Mesenchymal stem cell (in vitro differentiated cells and primary cell): ENCODE data around the gene C1orf174.
A peak's percentile ranks its signal among the peaks of the same experiment; 100 is the strongest.

Experiments
- DNase-seq: peaks from one replicate; pipeline ENCODE4 v3.0.0-alpha.2; 2013
- H2AFZ ChIP-seq: one replicate; pipeline ENCODE4 v1.6.1; 2013; ENCODE audit warnings: low read depth, mild to moderate bottlenecking, control low read depth, inconsistent platforms, low read length, moderate library complexity
- H2AK5ac ChIP-seq: 2 replicates; pipeline ENCODE4 v1.6.1; 2013; ENCODE audit warnings: low read length, moderate library complexity, mild to moderate bottlenecking, inconsistent platforms; ENCODE audit not compliant: severe bottlenecking
- H2BK120ac ChIP-seq: one replicate; pipeline ENCODE4 v1.6.1; 2013; ENCODE audit warnings: low read depth, mild to moderate bottlenecking, inconsistent platforms, low read length, moderate library complexity
- H2BK12ac ChIP-seq, 2 experiments: one replicate each; pipeline ENCODE4 v1.6.1; 2013; ENCODE audit warnings: inconsistent platforms in 2 of 2, low read length in 2 of 2, mild to moderate bottlenecking in 2 of 2, moderate library complexity in 2 of 2, control low read depth in 1 of 2
- H2BK15ac ChIP-seq: one replicate; pipeline ENCODE4 v1.6.1; 2013; ENCODE audit warnings: mild to moderate bottlenecking, low read depth, inconsistent platforms; ENCODE audit not compliant: poor library complexity, severe bottlenecking
- H2BK5ac ChIP-seq: 2 replicates; pipeline ENCODE4 v1.6.1; 2013; ENCODE audit warnings: low read depth, mild to moderate bottlenecking, low read length, control low read depth, inconsistent platforms; ENCODE audit not compliant: poor library complexity, severe bottlenecking
- H3K14ac ChIP-seq, 2 experiments: one replicate each; pipeline ENCODE4 v1.6.1; 2013; ENCODE audit warnings: inconsistent platforms in 2 of 2, low read length in 2 of 2, control low read depth in 1 of 2, mild to moderate bottlenecking in 1 of 2, moderate library complexity in 1 of 2
- H3K18ac ChIP-seq, 2 experiments: one replicate each; pipeline ENCODE4 v1.6.1; 2013; ENCODE audit warnings: inconsistent platforms in 2 of 2, low read length in 2 of 2, control low read depth in 1 of 2, low read depth in 1 of 2, mild to moderate bottlenecking in 1 of 2
- H3K23ac ChIP-seq, 2 experiments: one replicate each; pipeline ENCODE4 v1.6.1; 2013; ENCODE audit warnings: inconsistent platforms in 2 of 2, low read length in 2 of 2, mild to moderate bottlenecking in 2 of 2, moderate library complexity in 2 of 2, control low read depth in 1 of 2
- H3K27ac ChIP-seq: 2 replicates; pipeline ENCODE4 v1.5.1; 2013; ENCODE audit warnings: mild to moderate bottlenecking, moderate library complexity, low read length, control low read depth, inconsistent platforms; ENCODE audit not compliant: poor library complexity, severe bottlenecking
- H3K27me3 ChIP-seq, 2 experiments: 2 replicates each; pipeline versions ENCODE4 v1.6.1 to v1.7.0; 2013; ENCODE audit warnings: low read length in 2 of 2, mild to moderate bottlenecking in 2 of 2, moderate library complexity in 2 of 2, control low read depth in 1 of 2, inconsistent platforms in 1 of 2; ENCODE audit not compliant: control insufficient read depth in 1 of 2, insufficient read depth in 1 of 2
- H3K36me3 ChIP-seq, 2 experiments: 2 replicates each; pipeline versions ENCODE4 v1.6.1 to v1.7.0; 2013; ENCODE audit warnings: low read length in 2 of 2, control low read depth in 1 of 2, inconsistent platforms in 1 of 2, low read depth in 1 of 2, mild to moderate bottlenecking in 1 of 2; ENCODE audit not compliant: insufficient read depth in 2 of 2, control insufficient read depth in 1 of 2
- H3K4ac ChIP-seq, 2 experiments: one replicate each; pipeline ENCODE4 v1.6.1; 2013; ENCODE audit warnings: inconsistent platforms in 2 of 2, low read length in 2 of 2, mild to moderate bottlenecking in 2 of 2, moderate library complexity in 2 of 2, control low read depth in 1 of 2, low read depth in 1 of 2
- H3K4me1 ChIP-seq: 2 replicates; pipeline ENCODE4 v1.6.1; 2013; ENCODE audit warnings: low read depth, low read length, control low read depth; ENCODE audit not compliant: control insufficient read depth, insufficient read depth
- H3K4me2 ChIP-seq: 2 replicates; pipeline ENCODE4 v1.6.1; 2013; ENCODE audit warnings: low read length, mild to moderate bottlenecking, inconsistent platforms; ENCODE audit not compliant: poor library complexity, severe bottlenecking
- H3K4me3 ChIP-seq, 2 experiments: 2 replicates each; pipeline versions ENCODE4 v1.5.1 to v1.7.0; 2013; ENCODE audit warnings: low read length in 2 of 2, mild to moderate bottlenecking in 2 of 2, control low read depth in 1 of 2, low read depth in 1 of 2; ENCODE audit not compliant: insufficient read depth in 1 of 2
- H3K79me1 ChIP-seq: replicated peaks from 2 replicates; pipeline ENCODE4 v1.6.1; 2013; ENCODE audit warnings: mild to moderate bottlenecking, control low read depth, low read length, inconsistent platforms; ENCODE audit not compliant: poor library complexity, severe bottlenecking
- H3K9ac ChIP-seq: 2 replicates; pipeline ENCODE4 v1.7.0; 2013; ENCODE audit warnings: mild to moderate bottlenecking, low read length, moderate library complexity
- H3K9me3 ChIP-seq: 2 replicates; pipeline ENCODE4 v1.7.0; 2013; ENCODE audit warnings: mild to moderate bottlenecking, low read length; ENCODE audit not compliant: control insufficient read depth
- H4K8ac ChIP-seq: one replicate; pipeline ENCODE4 v1.6.1; 2013; ENCODE audit warnings: inconsistent platforms, mild to moderate bottlenecking, low read length, moderate library complexity
- H4K91ac ChIP-seq: one replicate; pipeline ENCODE4 v1.6.1; 2013; ENCODE audit warnings: mild to moderate bottlenecking, low read length, inconsistent platforms
- WGBS: methylation state at CpG from one replicate; pipeline ENCODE4 v1.1.7; 2013; ENCODE audit warnings: mixed read lengths; 5-methylcytosine and 5-hydroxymethylcytosine counted together

Gene C1orf174

GRCh38 chr1:3910857-3911845, 11.1 kb upstream of the C1orf174 start:
- no peak overlapping the region for H3K18ac ChIP-seq
- peaks cover 0 to 10% of the 10 kb centered on the region in 2 experiments for H3K36me3 ChIP-seq
- H4K8ac ChIP-seq = no peak overlapping the region
- no peak overlapping the region for H2AFZ ChIP-seq
- no peak overlapping the region for H2BK15ac ChIP-seq
- no peak overlapping the region for H2AK5ac ChIP-seq
- H3K4me2 ChIP-seq = peak overlapping the region; percentile 45
- H3K27ac ChIP-seq = no peak overlapping the region
- H3K9me3 ChIP-seq = no peaks in the 10 kb centered on the region
- H3K23ac ChIP-seq = no peak overlapping the region
- DNase-seq = peak; percentile 43
- H3K4me1 ChIP-seq = peaks cover 12% of the 10 kb centered on the region
- H3K27me3 ChIP-seq = peaks cover 28 to 34% of the 10 kb centered on the region in 2 experiments
- H2BK5ac ChIP-seq = no peak overlapping the region
- no peaks in the 10 kb centered on the region for H3K79me1 ChIP-seq
- WGBS = 23% methylated on average over 34 of the region's 35 CpGs
- H2BK120ac ChIP-seq = no peak overlapping the region
- no peak overlapping the region for H3K9ac ChIP-seq
- H3K4ac ChIP-seq = no peak overlapping the region
- H3K4me3 ChIP-seq = no peak overlapping the region
- no peak overlapping the region for H3K14ac ChIP-seq
- H4K91ac ChIP-seq = no peak overlapping the region
- no peak overlapping the region for H2BK12ac ChIP-seq

- Histone ChIP-seq H2AFZ (no peak overlapping the region), H4K8ac (no peak overlapping the region), H3K9me3 (no peaks in the 10 kb centered on the region), H3K27me3 (peaks cover 28 to 31% of the 10 kb centered on the region in 2 experiments), H2BK15ac (no peak overlapping the region), H3K79me1 (no peaks in the 10 kb centered on the region), H4K91ac (no peak overlapping the region), H3K4me2 (no peak overlapping the region), H3K4ac (no peak overlapping the region), H3K4me1 (peaks cover 10% of the 10 kb centered on the region), H2BK5ac (no peak overlapping the region), H3K18ac (no peak overlapping the region), H2AK5ac (no peak overlapping the region), H3K36me3 (peaks cover 0 to 10% of the 10 kb centered on the region in 2 experiments), H3K4me3 (no peak overlapping the region), H3K23ac (no peak overlapping the region), H2BK120ac (no peak overlapping the region), H3K14ac (no peak overlapping the region), H3K9ac (no peak overlapping the region), H3K27ac (no peak overlapping the region), H2BK12ac (no peak overlapping the region)
- DNase-seq = no peak
- WGBS = 88% methylated on average over 30 of the region's 30 CpGs
These were observed 10.1 kb upstream of the C1orf174 start for GRCh38 chr1:3910049-3910731.

- no peak overlapping the region for H3K4ac ChIP-seq
- 84% methylated on average over 6 of the region's 7 CpGs for WGBS
- H3K14ac ChIP-seq = no peak overlapping the region
These were observed 9.5 kb upstream of the C1orf174 start for GRCh38 chr1:3909615-3910014.

More at GRCh38 chr1:3909615-3910014, 9.5 kb upstream of the C1orf174 start:
- H4K8ac ChIP-seq = no peak overlapping the region
- H3K79me1 ChIP-seq = no peaks in the 10 kb centered on the region
- no peak overlapping the region for H3K9ac ChIP-seq
- H3K36me3 ChIP-seq = peaks cover 0 to 10% of the 10 kb centered on the region in 2 experiments
- no peak overlapping the region for H2AK5ac ChIP-seq
- H2BK120ac ChIP-seq = no peak overlapping the region
- H3K18ac ChIP-seq = no peak overlapping the region
- H3K4me1 ChIP-seq = peaks cover 10% of the 10 kb centered on the region
- H2BK5ac ChIP-seq = no peak overlapping the region
- H2BK15ac ChIP-seq = no peak overlapping the region
- H3K27ac ChIP-seq = no peak overlapping the region
- no peak overlapping the region for H3K23ac ChIP-seq
- H4K91ac ChIP-seq = no peak overlapping the region
- no peak overlapping the region for H3K4me2 ChIP-seq
- no peak overlapping the region for H2BK12ac ChIP-seq
- no peaks in the 10 kb centered on the region for H3K9me3 ChIP-seq
- no peak for DNase-seq
- H2AFZ ChIP-seq = no peak overlapping the region
- no peak overlapping the region for H3K4me3 ChIP-seq
- peaks cover 28 to 31% of the 10 kb centered on the region in 2 experiments for H3K27me3 ChIP-seq
